GM18873 (cell line): Measurements from ENCODE around the gene SLC13A2.

Source experiments
- ATAC-seq: cut with Tn5 transposase; IDR thresholded peaks from one replicate; pipeline ENCODE4 v1.9.1; 2021; ENCODE audit warnings: mild to moderate bottlenecking, moderate library complexity, moderate number of reproducible peaks; ENCODE audit not compliant: unreplicated experiment, low FRiP score

SLC13A2 gene

DNA sequence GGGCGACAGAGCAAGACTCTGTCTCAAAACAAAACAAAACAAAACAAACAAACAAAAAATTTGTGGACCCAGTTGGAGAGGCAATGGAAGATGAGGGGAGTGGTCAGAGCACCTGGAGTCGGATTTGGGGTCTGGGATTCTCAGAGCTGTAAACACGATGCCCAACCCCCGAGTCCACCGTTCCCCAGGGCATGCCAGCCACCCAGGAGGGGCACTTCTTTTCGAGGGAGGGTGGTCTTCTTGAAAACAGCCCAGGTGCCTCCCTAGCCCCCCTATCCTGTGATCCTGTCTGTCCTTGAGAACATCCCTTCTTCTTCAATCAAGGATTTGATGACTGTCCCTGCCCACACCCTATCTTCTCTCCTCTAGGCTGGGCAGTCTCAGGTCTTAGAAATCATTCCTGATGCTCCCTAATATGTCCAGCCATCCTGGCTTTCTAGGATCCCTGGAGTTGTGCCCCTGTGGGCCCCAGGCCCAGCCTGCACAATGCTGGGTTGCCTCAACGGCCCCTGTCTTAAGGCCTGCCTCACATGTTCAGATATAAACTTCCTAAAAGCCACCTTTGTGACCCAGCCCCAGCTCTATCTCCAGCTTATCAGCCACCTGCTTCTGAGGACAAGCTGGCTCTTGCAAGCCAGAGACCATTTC lies 3.1 kb upstream of the SLC13A2 start:
- no peak for ATAC-seq

DNA sequence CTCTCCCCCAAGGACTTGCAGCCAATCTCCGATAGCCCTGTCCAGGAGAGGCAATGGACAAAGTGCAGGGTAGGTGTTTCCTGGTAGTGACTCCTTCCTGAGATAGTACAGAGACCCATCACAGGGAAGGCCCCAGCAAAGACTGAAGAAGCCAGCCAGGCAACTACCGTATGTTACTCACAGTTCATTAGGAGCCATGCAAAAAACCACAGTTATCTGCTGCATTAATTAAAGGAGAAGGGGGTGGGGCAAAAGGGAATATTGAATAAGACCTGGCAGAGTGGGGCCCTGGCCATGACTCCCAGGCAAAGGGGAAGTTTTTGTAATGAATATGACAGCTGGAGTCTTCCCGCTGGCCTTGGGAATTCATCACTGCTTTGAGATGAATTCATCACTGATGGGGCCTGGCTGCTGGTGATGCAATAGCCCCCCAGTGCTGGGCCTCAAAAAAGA lies 2.5 kb upstream of the SLC13A2 start:
- no peak for ATAC-seq

DNA sequence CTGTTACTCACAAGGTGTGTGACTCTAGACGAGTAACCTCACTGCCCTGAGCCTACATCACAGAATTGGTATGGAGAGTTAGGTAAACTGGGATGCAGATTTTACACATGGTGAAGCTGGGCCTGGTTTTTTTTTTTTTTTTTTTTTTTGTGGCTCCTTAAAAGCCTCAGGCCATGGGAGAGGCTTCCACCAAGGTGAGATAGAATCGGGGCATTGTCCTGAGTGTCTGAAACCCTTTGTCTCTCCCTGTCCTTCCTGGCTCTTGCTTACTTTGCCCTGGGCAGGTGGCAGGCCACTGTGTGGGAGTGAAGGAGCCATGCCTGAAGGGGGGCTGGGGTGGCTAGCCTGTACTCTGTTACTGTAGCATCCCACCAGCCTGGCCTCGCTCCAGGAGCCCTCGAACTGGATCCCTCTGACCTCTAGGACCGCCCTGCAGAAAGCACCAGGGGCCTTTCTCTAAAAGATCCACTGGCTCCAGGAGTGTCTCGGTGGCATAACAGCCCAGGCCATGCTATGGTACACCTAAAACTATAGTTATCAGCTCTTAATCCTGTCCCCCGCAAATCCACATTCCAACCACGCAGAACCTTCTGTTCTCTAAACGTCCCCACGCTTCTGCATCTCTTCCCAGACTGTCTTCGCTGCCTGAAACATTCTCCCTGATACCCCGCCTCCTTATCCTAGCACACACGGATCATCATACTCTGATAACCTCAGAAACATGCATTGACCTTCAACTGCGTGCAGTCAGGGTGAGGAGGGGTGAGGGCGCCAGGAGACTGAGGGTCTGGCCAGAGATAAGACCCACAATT lies 1.7 kb upstream of the SLC13A2 start:
- ATAC-seq = no peak

DNA sequence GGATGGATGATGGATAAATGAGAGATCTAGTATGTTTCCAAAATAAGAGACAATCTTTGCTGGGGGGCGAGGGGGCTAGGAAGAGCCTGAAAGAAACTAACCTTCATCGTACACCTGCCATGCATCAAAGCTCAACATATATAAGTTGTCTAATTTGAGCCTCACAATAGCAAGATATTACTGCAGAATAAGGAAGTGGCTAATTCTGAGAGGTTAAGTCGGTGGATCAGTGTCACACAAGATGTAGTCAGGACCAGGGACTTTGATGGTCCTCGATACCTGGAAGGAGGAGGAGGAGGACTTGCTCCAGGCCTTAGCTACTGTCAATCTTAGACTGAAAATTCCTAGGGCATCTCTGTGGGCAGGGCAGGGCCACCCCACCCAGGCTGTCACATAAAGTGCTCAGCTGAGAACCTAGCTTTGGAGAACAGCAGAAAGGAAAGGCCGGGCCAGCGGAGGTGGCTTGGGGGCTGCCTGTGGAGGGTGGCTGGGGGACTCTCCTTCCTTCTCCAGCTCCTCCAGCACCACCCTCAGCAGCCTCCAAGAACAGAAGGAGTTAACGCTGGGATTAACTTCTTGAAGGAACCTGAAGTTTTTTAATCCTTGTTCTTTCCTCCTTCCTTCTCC lies 460 bp upstream of the SLC13A2 start:
- ATAC-seq = no peak

DNA sequence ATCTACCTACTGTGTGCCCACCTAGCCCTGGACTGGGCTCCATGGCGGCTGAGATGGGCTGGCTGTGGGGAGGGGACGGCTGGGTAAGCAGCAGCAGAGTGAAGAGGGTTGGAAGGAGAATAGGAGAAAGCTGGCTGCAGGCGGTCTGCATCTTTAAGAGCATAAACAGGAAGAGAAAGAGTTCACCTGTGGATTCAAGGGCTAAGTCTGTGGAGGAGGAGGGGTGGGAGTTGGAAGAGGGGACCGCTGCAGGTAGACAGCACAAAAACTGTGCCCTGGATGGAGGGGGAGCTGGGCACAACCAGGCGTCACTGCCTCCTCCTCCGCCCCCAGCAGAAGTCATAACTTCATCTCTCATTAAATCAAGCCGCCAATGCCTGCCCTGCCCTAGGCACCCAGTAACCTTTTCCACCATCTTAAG lies 677 bp downstream of the SLC13A2 start:
- no peak for ATAC-seq

DNA sequence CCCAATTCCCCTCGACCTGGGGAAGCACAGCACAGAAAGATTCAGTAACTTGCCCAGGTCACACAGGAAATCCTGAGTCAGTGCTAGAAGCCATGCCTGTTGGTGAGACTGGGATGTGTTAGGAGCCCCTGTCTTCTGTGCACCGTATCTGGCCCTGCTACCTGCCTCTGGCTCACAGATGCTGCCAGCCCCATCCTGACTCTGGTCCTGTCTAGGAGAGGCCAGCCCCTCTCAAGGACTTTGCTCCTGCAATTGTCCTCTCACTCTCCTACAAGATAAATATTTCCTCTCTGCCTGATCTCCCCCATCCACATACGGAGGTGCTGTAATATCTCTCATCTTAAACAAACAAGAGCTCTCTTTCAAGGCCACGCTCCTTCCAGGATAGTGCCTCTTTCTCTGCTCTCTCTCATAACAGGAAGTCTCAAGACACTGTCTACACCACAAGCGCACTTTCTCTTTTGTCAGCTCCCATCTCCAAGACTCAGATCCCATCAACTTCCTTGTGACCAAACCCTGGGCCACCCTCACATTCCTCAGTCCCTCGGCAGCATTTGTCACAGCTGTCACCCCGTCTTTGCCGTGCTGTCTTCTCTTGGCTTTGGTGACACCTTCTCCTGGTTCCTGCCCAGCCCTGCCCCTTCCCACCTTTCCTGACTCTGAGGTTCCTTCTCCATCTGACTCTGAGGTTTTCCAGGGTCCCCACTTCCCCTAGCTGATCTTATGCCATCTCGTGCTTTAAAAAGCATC lies 1.9 kb downstream of the SLC13A2 start:
- no peak for ATAC-seq

DNA sequence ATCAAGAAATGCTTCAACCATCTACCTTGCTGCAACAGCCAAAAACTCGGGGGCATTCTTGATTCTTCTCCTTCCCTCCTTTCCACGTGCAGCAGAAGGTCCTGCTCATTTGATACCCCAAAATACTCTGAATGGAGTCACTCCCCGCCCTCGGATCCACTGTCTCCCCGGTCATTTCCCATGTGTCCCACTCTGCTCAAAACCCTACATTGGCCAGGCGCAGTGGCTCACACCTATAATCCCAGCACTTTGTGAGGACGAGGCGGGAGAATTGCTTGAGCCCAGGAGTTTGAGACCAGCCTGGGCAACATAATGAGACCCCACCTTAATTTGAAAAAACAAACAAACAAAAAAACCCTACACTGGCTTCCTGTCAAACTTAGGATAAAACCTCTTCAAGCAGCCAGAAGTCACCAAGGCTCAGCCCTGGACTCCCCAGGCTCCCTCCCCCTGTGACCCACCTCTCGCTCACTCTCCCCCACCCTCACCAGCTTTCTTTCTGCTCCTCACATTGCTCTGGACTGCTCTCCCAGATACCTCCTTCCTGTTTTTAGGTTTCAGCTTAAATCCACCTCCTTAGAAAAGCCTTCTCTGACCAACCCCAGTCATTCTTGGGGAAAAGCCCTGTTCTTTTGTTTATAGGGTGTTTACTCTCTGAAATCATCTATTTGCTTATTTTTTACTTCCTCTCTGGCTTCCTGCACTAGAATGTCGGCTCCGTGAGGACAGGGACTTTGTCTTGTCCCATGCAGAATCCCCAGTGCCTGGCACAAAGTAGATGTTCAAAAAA lies 2.8 kb downstream of the SLC13A2 start:
- ATAC-seq = no peak

- ATAC-seq = no peak
These were observed 4.5 kb downstream of the SLC13A2 start for GRCh38 chr17:28477928-28478327.

GRCh38 chr17:28478712-28479615 lies 5.5 kb downstream of the SLC13A2 start:
- no peak for ATAC-seq

DNA sequence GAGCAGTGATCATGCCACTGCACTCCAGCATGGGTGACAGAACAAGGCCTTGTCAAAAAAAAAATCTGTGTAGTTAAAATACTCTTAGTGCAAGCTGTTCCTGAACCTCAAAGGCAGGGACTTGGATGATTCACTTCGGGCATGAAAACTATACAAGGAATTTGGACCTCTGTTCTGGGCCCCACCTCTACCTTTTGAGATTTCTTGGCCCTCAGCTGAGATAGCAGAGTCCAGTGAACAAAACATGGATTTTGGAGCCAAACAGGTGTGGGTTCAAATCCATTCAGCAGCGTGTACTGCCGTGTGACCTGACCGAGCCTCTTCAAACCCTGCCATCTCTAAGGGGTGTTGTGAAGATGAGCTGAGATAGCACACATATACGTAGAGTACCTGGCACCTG lies 6.8 kb downstream of the SLC13A2 start:
- no peak for ATAC-seq

DNA sequence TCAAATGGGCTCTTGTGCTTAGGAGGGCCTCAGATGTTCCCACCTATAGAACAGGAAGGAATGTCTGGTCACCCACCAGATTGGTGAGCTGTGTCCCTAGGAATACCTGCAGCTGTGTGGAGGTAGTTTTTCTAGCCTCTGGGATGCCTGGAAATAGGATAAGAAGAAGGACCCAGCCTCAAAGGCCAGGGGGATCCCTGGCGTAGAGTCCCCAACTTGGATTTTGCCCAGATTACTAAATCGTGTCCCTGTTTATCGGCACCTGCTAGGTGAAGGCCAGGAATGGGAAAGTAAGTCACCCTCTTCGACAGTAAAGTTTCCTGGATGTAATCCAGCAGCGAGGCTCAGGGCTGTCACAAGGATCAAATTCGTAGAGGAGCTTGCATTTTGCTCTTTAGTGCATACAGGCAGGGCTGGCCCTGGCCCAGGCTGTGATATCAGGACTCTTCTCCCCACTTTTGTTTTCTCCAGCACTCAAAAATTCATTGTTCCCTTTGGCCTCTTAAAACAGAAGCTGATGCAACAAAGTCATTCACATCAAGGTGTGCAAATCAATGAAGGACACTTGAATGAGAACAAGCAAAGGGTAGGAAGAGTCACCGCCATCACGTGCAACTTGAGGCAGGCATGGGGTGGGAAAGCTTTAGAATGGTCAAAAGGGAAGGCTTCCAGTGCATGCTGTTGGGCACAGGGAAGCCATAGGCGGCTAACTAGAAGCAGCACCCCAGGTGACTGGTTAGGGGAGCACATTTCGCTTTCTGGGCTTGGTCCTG lies 7.5 kb downstream of the SLC13A2 start:
- ATAC-seq = no peak

DNA sequence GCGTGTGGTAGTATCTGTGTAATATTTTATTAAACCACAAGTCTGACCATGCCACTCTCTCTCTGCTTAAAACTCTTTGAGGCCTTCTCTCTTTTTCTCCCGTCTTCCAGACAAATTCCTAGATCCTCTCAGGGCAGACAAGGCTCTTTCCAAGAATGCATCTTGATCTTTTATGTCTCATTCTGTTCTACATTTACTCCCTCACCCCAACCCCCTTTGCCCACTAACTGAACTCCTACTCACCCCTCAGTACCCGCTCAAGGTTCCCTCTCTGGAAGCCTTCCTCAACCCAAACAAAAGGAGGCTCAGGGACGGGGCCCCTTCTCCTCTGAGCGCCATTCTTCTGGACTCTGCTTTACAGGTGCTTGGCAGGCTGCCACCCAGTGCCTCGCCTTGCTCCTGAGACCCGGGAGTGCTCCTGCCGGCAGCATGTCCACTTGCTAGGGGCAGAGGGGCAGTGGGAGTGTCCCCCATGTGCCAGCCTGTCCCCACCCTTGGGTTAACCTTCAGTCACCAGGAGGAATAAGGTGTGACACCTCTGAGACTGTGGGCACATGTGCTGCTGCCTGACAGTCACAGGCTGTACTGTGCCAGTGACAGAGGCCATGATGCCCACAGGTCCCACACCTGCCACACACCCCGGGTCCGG lies 9.2 kb downstream of the SLC13A2 start:
- ATAC-seq = no peak

- peak; percentile 77 for ATAC-seq
These were observed 10.9 kb downstream of the SLC13A2 start for GRCh38 chr17:28484296-28484695.

DNA sequence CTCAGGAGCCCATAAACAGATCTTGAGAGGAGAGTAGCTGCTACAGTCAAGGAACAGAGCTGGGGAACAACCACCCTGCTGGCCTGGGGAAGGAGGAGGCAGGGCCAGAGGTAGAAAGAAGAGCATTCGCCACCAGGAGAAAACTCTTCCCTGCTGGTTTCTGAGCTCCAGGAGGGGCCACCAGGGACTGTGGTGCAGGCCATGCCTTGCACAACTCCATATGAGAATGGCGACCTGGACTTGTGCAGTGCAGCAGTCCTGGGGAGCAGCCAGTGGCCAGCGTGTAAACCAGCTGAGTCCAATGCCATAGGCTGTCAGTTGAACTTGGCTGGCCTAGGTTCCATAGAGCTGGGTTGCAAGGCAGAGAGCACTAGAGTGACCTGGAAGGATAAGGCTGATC lies 11.6 kb downstream of the SLC13A2 start:
- no peak for ATAC-seq

DNA sequence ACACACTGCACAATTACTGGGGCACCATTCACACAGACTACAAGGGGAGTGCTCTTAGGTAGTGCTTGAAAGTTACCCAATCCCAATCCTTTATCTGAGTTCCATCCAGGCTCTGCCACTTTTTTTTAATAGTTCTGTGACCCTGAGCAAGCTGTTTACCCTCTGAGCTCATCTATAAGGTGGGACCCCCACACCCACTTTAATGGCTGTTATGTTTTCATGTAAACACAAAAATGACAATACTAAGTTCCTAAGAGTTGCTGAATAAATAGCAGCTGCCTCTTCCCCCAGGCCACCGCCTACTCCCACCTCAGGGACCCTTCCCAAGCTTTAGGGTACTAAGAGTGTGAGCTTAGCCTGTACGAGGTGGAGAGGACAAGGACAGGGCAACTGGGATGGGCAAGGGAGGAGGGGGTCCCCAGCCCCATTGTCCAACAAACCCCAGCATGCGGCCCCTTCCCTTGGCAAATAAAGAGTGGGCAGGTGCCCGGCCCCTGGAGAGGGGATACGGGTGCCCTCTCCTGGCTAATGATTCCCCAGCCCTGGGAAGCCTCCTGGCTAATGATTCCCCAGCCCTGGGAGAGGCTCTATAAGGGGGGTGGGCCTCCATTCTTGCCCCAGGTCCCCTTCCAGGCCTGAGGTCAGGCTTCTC lies 14.6 kb downstream of the SLC13A2 start:
- ATAC-seq = no peak

DNA sequence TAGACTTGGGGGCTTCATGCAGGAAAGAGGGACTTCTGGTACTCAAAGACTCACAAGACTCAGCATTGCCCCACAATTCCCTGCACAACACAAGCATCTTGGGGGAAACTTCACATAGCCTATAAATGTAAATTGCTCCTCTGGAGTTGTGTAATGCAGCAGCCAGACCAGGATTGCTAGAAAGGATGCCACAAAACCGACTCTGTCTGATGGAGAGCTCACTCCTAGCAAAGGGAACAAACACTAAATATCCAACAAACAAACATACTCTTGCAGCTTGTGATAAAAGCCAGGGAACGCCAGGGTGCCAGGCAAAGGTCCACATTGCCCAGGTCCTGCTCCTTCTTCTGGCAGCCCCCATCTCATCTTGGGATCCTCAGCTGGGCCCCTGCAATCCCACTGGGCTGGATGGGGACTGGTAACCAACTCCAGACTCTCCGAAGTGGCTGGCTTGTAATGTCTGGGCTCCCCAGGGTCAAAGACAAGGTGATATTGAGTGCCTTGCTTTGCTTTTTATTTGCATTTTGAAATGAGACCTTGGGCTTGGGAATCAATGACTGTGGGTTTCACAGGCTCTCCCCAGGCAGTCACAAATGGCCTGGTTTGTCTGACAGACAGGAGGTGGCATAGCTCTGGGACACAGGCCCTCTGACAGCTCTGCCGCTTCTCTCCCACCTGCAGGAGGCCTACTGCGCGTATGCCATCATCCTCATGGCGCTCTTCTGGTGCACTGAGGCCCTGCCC lies 15.3 kb downstream of the SLC13A2 start:
- ATAC-seq = no peak

- no peak for ATAC-seq
These were observed 17.8 kb downstream of the SLC13A2 start for GRCh38 chr17:28491286-28491685.
